GM12875 (cell line): ENCODE data around the gene DYNLT1.
A peak's percentile ranks its signal among the peaks of the same experiment; 100 is the strongest.

Experiments used
- H3K4me3 ChIP-seq: one replicate; pipeline ENCODE4 v1.5.1; 2011; ENCODE audit warnings: low read depth, low read length, control low read depth
- CTCF ChIP-seq: IDR thresholded peaks from 2 replicates; pipeline ENCODE4 v1.5.1; 2011; ENCODE audit warnings: low read depth, mild to moderate bottlenecking, control low read depth, inconsistent platforms, low read length, moderate library complexity, borderline replicate concordance; ENCODE audit not compliant: insufficient read depth

The DYNLT1 gene

DNA sequence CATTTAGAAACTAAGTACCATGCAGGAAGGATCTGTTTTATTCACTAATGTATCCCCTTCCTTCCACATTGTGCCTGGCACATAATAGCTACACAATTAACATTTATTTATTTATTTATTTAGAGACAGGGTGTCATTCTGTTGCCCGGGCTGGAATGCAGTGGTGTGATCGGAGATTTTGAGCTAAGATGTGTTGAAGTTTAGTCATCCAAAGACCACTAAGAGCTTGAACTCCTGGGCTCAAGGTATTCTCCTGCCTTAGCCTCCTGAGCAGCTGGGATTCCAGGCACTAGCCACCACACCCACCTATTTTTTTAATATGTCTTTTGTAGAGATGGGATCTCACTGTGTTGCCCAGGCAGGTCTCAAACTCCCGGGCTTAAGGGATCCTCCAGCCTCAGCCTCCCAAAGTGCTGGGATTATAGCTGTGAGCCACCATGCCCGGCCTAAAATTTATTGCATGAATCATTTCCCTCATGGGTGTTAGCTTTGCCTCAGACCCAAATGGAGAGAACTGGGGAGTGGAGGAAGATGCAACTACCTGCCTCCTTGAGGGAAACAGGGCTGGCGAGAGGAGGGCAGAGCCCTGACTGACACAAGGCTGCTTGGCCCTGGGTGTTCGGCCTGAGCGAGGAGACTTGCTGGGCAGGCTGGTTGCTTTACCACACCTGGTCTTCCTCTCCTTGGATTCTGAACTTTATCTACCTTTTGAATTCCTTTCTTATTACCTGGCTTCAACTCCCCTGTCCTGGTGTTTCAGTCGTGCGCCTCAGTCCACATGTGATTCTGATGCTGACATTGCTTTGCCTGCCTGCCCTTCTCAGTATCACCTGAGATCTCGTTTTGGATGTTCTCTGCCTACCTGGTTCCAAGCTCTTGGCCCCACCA lies 1.7 kb upstream of the DYNLT1 start:
- no peak for TF ChIP-seq CTCF
- no peak overlapping the region for H3K4me3 ChIP-seq

DNA sequence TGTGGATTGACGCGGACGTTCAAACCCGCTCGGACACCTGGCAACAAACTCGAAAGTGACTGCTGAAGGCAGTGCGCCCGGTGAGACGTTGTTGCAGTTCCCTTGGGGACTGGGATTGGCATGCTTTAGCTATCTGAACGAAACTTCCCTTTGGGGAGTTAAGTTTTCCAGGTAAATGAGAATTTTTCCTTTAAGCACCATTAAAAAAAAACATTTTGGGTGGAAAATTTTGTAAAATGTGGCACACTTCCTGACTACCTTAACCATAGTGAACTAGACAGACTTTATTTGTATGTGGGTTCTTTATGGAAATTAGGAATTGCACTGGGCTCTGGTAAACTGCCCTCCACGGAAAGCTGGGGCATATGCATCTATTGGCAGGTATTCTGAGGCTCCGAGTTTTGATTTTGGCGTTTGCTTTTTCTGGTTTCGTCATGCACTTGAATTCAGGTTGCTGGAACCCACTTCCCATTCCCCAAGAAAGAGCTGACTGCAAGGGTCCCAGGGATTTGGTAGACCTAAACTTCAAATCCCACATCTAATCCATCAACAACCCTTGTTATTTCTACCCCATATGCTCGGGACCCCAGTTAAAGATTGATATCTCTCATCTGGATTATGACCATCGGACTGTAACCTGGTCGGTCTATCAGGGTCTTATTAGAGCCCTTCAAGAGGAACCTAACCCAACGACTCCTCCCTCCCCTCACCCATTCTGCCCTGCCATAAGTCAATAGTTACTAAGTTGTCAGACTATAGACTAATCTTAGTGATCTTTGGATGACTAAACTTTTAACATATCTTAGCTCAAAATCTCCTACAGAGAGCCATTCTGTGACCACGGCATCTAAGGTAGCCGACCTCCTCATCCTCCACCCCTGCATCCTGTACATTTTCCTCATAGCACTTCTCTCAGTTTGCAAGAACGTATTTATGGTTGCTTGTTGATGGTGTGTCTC lies 800 bp upstream of the DYNLT1 start:
- no peak for TF ChIP-seq CTCF

DNA sequence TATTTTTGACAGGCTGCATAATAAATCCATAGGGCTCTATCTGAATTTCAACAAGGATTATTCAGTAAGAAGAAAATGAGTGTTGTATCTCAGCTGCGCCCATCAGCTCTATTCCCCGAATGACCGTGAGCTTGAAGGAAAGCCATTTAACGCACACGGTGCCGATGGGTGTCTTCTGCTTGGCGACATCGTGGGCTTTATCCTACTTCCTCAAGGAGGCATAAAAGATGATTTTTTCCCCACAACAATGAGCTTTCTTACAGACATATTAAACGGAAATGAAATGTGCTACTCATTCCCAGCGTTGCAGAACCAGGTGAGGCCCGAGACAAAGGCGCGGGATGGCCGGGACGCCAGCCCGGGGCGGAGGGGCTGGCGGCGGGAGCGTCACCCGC lies 710 bp downstream of the DYNLT1 start:
- peak overlapping the region; percentile 82 for H3K4me3 ChIP-seq
- TF ChIP-seq CTCF: no peak

More for the DNA sequence above, 800 bp upstream of the DYNLT1 start:
- peak overlapping the region; percentile 82 for H3K4me3 ChIP-seq

DNA sequence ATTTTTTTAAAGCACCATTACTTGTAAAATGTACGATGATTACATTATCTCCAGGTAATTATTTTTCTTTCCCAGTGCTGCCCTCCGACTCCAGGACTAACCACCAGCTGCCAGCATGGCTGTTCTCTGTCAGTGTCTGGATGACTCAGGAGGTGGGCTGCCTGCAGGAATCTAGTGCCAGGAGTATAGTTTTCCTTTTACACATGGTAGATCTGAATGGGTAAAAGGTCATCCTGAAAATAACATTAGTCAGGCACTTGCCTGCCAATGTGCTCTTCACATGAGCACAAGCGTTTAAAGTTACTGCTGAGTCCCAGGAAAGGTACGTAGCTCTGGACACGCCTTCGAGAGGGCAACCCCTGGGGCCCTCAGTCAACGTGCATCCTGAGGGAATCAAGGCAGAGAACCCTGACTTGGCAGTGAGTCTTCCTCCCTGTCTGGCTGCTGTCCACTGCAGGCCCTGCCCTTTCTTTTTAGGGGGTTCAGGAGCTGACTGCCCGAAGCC lies 2.4 kb downstream of the DYNLT1 start:
- no peak overlapping the region for H3K4me3 ChIP-seq
- TF ChIP-seq CTCF: no peak

DNA sequence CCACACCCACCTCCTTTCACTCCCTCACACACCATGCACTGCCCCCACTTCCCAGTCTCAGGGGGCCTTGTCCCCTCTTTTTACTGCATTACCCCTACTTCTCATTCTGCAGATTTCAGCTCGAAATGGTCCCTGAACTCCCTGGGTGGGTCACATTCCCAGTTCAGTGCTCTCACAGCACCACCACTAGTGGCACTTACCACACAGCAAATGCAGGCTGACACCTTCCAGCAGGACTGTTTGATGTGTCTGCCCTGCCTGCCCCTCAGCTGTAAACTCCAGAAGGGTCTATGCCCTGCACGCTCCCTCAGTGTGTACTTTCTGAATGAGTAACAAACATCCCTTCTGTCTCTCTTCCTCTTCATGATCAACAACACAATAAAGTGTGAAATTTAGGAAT lies 4.0 kb downstream of the DYNLT1 start:
- H3K4me3 ChIP-seq: no peak overlapping the region
- no peak for TF ChIP-seq CTCF

- TF ChIP-seq CTCF: no peak
- H3K4me3 ChIP-seq: no peak overlapping the region
Observed at GRCh38 chr6:158639056-158639455, 5.5 kb downstream of the DYNLT1 start.
